GM12878 (cell line): ENCODE results near the gene USP54. TPM values are rescaled to one million over a fixed set of nuclear protein-coding genes. Genes with fewer than 3 reads are reported as not detected.

Experiments
- ATAC-seq: fragments of 200-7000 bp; cut with Tn5 transposase; 3 replicates; pipeline ENCODE4 v1.9.1; 2020; ENCODE audit warnings: mild to moderate bottlenecking, moderate library complexity
- BruUV-seq: library from RNA; stranded (reverse); fragments of 400-500 nt; replicated peaks from 2 replicates; lab custom pipeline; 2021; lab: Mats Ljungman, UMichigan
- CTCF ChIA-PET: fragments of 300-600 bp; sonication (Branson Sonifier 250); formaldehyde crosslinking; extraction: SDS; loops from one replicate; lab custom pipeline; 2021; ENCODE audit warnings: inconsistent platforms; lab: Yijun Ruan, JAX
- POLR2A ChIA-PET: fragments of 350-600 bp; formaldehyde crosslinking; extraction: SDS; loops from one replicate; lab custom pipeline; 2021; ENCODE audit warnings: inconsistent platforms; lab: Charles Lee
- RAD21 ChIA-PET: fragments of 300-600 bp; sonication (Branson Sonifier 250); formaldehyde crosslinking; loops from one replicate; lab custom pipeline; 2023; ENCODE audit warnings: antibody characterized with exemption; ENCODE audit not compliant: unreplicated experiment; lab: Charles Lee
- SMC1A ChIA-PET: fragments of 300-600 bp; sonication (Branson Sonifier 250); formaldehyde crosslinking; loops from one replicate; lab custom pipeline; 2023; ENCODE audit not compliant: unreplicated experiment, uncharacterized antibody; lab: Charles Lee
- DNase-seq: peaks from one replicate; pipeline ENCODE4 v3.0.0-alpha.2; 2011; ENCODE audit warnings: low read depth, low spot score
- FAIRE-seq: peaks from 3 replicates; lab custom pipeline; 2011; peaks lifted over from hg19 to GRCh38; lab: Jason Lieb, UNC
- H2AFZ ChIP-seq: 2 replicates; pipeline ENCODE4 v1.6.0; 2011; ENCODE audit warnings: low read depth, low read length, control low read depth; ENCODE audit not compliant: control insufficient read depth
- H3K27ac ChIP-seq: 2 replicates; pipeline ENCODE4 v1.5.1; 2011; ENCODE audit warnings: control low read depth; ENCODE audit not compliant: control insufficient read depth, insufficient read depth
- H3K27me3 ChIP-seq, 2 experiments: replicated peaks in 1 of 2; 2 replicates each; pipeline versions ENCODE4 v1.6.0 to v1.6.1; 2011; ENCODE audit warnings: low read length in 1 of 2; ENCODE audit not compliant: control insufficient read depth in 2 of 2, insufficient read depth in 2 of 2
- H3K36me3 ChIP-seq, 2 experiments: 2 replicates each; pipeline ENCODE4 v1.5.1; 2011; ENCODE audit warnings: low read length in 1 of 2; ENCODE audit not compliant: control insufficient read depth in 2 of 2, insufficient read depth in 2 of 2
- H3K4me1 ChIP-seq: 2 replicates; pipeline ENCODE4 v1.6.1; 2011; ENCODE audit warnings: mild to moderate bottlenecking, low read length, moderate library complexity, mixed read lengths; ENCODE audit not compliant: control insufficient read depth, insufficient read depth
- H3K4me2 ChIP-seq: 2 replicates; pipeline ENCODE4 v1.6.0; 2011; ENCODE audit warnings: control low read depth; ENCODE audit not compliant: control insufficient read depth, insufficient read depth
- H3K4me3 ChIP-seq: fragments of 200-600 bp; sonication (generic); 2 replicates; pipeline ENCODE4 v1.5.1; 2016
- H3K79me2 ChIP-seq: 2 replicates; pipeline ENCODE4 v1.6.0; 2011; ENCODE audit warnings: low read length; ENCODE audit not compliant: control insufficient read depth, insufficient read depth
- H3K9ac ChIP-seq: 2 replicates; pipeline ENCODE4 v1.8.0; 2011; ENCODE audit warnings: low read length, control low read depth, mixed read lengths; ENCODE audit not compliant: control insufficient read depth, insufficient read depth
- H3K9me3 ChIP-seq: replicated peaks from 3 replicates; pipeline ENCODE4 v1.5.1; 2011; ENCODE audit warnings: mild to moderate bottlenecking, low read length; ENCODE audit not compliant: control insufficient read depth, insufficient read depth
- H4K20me1 ChIP-seq: 2 replicates; pipeline ENCODE4 v1.6.0; 2011; ENCODE audit not compliant: control insufficient read depth, insufficient read depth
- E2F4 ChIP-seq: IDR thresholded peaks from 2 replicates; pipeline ENCODE4 v1.6.1; 2012; ENCODE audit warnings: low read depth, low read length, improper control_type of control experiment
- GATAD2B ChIP-seq: fragments of 450-650 bp; conservative IDR thresholded peaks from 2 replicates; pipeline ENCODE4 v1.6.1; 2017; ENCODE audit warnings: low read depth, mild to moderate bottlenecking, moderate library complexity
- HDAC2 ChIP-seq: fragments of 200-600 bp; sonication (generic); IDR thresholded peaks from 2 replicates; pipeline ENCODE4 v1.6.1; 2017
- JUND ChIP-seq: IDR thresholded peaks from 2 replicates; pipeline ENCODE4 v1.6.1; 2012; ENCODE audit warnings: low read depth, mild to moderate bottlenecking, low read length, improper control_type of control experiment, moderate library complexity
- NFXL1 ChIP-seq: fragments of 450-650 bp; IDR thresholded peaks from 2 replicates; pipeline ENCODE4 v1.6.1; 2017; ENCODE audit warnings: antibody characterized with exemption, mild to moderate bottlenecking, borderline replicate concordance
- SIX5 ChIP-seq: IDR thresholded peaks from 2 replicates; pipeline ENCODE4 v1.6.1; 2011; ENCODE audit warnings: mild to moderate bottlenecking, low read depth, low read length, moderate library complexity; ENCODE audit not compliant: severe bottlenecking
- WGBS: methylation state at CpG from one replicate; pipeline ENCODE4 v1.1.6; 2016; ENCODE audit warnings: low lambda C conversion rate; ENCODE audit not compliant: insufficient replicate concordance, insufficient coverage; ENCODE audit errors: missing lambda C conversion rate; 5-methylcytosine and 5-hydroxymethylcytosine counted together
- in situ Hi-C: fragments of 300-500 bp; cut with MboI; formaldehyde crosslinking; loops from 9 replicates; pipeline ENCODE4 v1.14.3; 2018; ENCODE audit warnings: mixed read lengths
- intact Hi-C: fragments of 100-400 bp; cut with micrococcal nuclease; formaldehyde crosslinking; loops from one replicate; pipeline ENCODE4 v1.14.2; 2022; ENCODE audit not compliant: unreplicated experiment
- polyA plus RNA-seq, 11 experiments: library from polyadenylated mRNA; depleted of rRNA in 4 of 11; unstranded in 6 of 11; stranded (reverse) in 5 of 11; fragments of >200 nt; fragmentation: Nextera tagmentation in 4 of 11; fragmentation: Illumina TruSeq in 1 of 11; extraction: Ambion mirVana in 4 of 11; extraction: Trizol in 1 of 11; gene quantifications; 1 replicate in 1 of 11; 2 replicates in 10 of 11; pipeline versions ENCODE4 v1.2.1 to v1.2.3, GENCODE V29; 2011 to 2016; ENCODE audit warnings: inconsistent platforms in 2 of 11, missing spikeins in 2 of 11, low read depth in 1 of 11
- total RNA-seq, 4 experiments: library from RNA; depleted of rRNA in 3 of 4; stranded (reverse); fragments of >200 nt in 3 of 4; fragmentation: Illumina TruSeq in 1 of 4; extraction: Trizol in 1 of 4; gene quantifications; 2 replicates each; pipeline versions ENCODE4 v1.2.1 to v1.2.3, GENCODE V29; 2013 to 2021
- TF ChIP-seq, protein P1 (sequence below): IDR thresholded peaks from 2 replicates; pipeline ENCODE4 v1.6.1; 2012; ENCODE audit warnings: low read length, inconsistent platforms

Gene USP54
- total and polyA plus RNA-seq, 10 of the 15 experiments (the other 5 are each of a cell fraction or from before 2014, with no cell fraction given), result 0.93 to 10.5 (median 5.5) TPM

DNA sequence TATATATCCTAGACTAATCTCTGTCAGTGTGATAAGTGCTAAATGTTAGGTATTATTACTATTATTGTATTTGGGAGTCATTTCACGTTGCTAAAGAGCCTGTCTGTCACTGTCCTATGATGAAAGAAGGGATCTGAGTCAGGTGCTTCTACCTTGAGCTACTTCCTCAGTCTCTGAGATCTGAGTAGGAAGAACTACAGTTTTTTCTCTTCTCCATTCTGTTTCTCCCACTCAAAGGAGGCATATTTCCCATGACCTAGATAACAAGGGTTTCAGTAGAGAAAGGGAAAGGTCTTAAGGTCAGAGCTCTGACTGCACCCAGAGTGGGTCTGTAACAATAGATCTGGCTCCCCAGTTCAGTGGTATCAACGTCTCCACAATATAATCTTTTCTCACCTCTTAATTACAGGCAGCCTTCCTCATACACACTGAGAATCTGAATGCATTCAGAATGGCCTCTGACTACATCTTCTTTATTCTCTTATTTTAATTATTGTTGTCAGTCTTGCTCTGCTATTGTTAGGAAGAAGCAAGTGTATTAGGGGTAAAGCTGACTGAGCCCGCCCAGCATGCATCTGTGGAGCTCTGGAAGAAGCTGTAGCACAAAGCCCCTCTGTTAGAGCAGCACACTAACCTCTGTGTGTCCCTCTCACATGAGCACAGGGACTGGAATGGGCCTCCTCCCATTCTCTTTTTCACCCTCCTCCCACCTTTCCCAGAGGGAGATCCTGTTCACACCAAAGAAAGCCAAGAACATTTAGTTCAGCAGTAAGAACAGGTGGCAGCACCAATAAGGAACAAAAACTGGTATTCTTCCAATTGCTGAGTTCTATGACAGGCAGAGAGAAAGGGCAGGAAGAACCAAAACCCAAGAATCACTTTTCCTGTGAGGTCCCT is 38.1 kb downstream of the USP54 start:
- intact Hi-C loops, result no loop called here
- ATAC-seq (no peak), DNase-seq (no peak), FAIRE-seq (no peak)
- no peaks in the 10 kb centered on the region for H3K36me3 ChIP-seq
- no peak overlapping the region for H3K27ac ChIP-seq
- WGBS, result 69% methylated on average over 3 of the region's 3 CpGs
- ChIA-PET POLR2A (interaction anchor here (0.6 kb wide), 1 partner anchor 218 kb away, joined by 7 read pairs; no protein-coding TSS in a partner anchor), CTCF (interaction anchor here (0.9 to 1.4 kb wide), 4 partner anchors 10 to 91 kb away, joined by 3 to 4 read pairs (median 3); no protein-coding TSS in a partner anchor), RAD21 (interaction anchor here (1.0 kb wide), 1 partner anchor 91 kb away, joined by 3 read pairs; no protein-coding TSS in a partner anchor), SMC1A (interaction anchor here (1.1 kb wide), 1 partner anchor 38 kb away, joined by 3 read pairs; the partner anchor contains the start of gene USP54)
- H3K9me3 ChIP-seq, result no peaks in the 10 kb centered on the region
- no peak overlapping the region for H3K4me2 ChIP-seq
- H2AFZ ChIP-seq, result no peak overlapping the region
- no TSS peak for BruUV-seq
- in situ Hi-C loops, result no loop called here
- no peak overlapping the region for H3K9ac ChIP-seq
- no peak overlapping the region for H3K4me3 ChIP-seq
- no peaks in the 10 kb centered on the region for H3K4me1 ChIP-seq
- no peaks in the 10 kb centered on the region for H4K20me1 ChIP-seq
- TF ChIP-seq NFXL1 (no peak), GATAD2B (no peak), HDAC2 (no peak), SIX5 (no peak), E2F4 (no peak), JUND (no peak)
- TF ChIP-seq, protein P1, sequence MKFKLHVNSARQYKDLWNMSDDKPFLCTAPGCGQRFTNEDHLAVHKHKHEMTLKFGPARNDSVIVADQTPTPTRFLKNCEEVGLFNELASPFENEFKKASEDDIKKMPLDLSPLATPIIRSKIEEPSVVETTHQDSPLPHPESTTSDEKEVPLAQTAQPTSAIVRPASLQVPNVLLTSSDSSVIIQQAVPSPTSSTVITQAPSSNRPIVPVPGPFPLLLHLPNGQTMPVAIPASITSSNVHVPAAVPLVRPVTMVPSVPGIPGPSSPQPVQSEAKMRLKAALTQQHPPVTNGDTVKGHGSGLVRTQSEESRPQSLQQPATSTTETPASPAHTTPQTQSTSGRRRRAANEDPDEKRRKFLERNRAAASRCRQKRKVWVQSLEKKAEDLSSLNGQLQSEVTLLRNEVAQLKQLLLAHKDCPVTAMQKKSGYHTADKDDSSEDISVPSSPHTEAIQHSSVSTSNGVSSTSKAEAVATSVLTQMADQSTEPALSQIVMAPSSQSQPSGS, result no peak
- H3K27me3 ChIP-seq, result no peaks in the 10 kb centered on the region
- H3K79me2 ChIP-seq, result no peaks in the 10 kb centered on the region
